NK-92 (cell line): ENCODE data around the gene TBXAS1.

Experiments used
- DNase-seq: peaks from one replicate; lab custom pipeline; 2025; ENCODE audit not compliant: unreplicated experiment; lab: John Stamatoyannopoulos, UW

TBXAS1 gene

DNA sequence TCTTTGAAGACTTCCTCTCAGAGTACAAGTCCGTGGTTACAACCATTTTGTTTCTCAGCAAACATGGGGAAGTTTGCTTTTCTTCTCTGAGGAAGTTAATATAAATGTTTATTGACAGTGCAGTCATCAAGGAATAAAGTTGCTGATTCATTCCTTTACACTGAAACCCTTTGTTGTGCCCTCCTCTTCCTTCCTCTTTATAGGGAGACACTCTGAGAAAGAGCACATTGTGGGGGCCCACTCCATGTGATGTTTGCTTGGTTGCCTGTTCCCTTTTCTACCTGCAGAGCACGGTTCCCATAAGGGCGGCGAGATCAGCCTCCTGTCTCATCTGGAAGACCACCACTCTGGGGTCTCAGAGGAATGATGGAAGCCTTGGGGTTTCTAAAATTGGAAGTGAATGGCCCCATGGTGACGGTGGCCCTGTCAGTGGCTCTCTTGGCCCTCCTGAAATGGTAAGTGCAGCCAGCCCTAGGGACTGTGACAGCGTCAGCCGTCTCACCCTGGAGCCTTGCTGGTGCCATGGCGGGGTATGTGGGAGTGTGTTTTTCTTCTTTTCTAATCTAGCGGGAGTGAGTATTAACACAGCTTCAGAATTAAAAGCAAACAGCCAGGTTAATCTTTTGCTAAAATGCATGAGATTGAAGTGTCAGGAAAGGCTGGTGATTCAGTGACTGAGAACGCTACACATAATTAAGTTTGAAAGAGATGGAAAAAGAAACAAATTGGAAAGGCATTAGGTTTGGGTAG lies at the start of gene TBXAS1:
TBXAS1 (plus strand) TSS at position 240 of the 750 bp plus-strand sequence; CDS start at position 367, 127 bp downstream.
- no peak for DNase-seq

DNA sequence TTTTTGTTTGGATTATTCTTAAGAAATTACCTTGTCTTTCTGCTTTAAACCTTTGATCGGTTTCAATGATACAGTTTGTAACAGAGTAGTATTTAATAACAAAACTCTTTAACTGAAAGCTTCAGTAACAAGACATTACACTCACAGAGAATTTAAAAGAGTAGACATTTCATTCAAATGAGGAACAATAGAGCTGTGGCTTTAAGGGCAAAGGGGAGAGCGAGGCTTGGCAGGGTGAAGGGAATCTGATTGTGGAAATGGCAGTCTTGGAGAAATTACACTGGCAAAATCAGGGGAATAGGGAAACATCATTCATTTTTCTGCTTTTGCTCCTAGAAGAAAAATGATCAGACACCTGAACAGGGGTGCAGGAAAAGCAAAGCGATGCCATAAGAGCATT lies 46.1 kb upstream of the TBXAS1 start:
- DNase-seq = no peak

DNA sequence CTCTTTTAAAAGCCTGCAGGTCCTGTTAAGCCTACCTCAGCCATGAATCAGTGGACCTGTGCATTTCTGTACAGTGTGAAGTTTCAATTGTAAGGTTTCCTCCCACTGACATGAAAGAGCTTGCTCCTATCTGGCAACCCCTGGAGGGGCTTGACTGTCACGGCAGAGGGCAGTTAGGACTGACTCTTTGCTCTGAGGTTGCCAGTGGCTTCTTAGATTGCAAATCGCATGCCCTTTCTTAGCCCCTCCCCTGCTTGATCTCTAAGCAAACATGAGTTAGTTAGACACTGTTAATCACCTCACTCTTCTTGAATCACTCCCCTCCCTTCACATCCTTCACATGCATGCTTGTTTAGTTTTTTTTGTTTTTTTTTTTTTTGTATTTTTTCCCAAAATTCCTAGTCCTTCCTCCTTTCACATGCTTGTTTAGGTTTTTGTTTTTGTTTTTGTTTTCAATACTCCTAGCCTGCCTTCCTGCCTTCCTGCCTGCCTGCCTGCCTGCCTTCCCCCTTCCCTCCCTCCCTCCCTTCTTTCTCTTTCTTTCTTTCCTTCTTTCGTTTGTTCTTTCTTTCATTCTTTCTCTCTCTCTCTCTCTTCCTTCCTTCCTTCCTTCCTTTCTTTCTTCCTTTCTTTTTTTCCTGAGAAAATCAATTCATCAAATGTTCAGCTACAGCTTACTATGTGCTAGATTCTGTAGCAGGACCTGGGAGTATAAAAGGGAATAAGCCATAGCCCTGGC lies 45.2 kb upstream of the TBXAS1 start:
- DNase-seq = no peak

DNA sequence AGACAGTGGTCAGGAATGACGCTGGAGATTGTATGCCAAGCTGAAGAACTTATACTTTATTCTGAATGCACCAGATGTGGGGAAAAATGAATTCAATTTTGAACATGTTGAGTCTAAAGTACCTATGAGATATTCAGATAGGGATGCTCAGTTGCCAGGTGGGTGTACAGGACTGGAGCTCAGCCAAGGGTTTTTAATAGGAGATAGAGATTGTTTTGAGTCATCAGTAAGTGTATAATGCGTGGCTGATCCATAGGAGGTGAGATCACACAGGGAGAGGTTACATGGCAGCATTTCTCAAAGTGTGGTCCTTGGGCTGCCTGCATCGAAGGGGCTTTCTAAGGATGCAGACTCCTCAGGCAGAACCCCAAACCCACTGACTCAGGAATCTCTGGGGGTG lies 44.4 kb upstream of the TBXAS1 start:
- no peak for DNase-seq

DNA sequence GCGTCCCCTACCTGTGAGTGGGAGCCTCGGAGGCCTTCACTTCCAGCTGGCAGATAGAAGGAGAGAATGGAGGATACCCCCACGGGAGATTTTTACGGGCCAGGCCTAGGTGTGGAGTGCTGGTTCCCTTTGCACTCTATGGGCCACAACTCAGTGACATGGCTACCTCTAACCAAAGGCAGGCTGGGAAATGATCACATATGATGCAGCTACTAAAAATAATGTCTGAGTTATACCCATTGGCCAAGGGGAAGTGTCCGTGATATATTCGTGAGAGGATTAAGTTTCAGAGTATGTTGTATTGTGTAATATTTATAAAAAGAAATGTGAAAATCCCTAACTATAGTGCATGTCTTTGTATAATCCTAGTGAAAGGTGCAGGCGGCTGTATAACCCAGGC lies 37.7 kb upstream of the TBXAS1 start:
- no peak for DNase-seq

DNA sequence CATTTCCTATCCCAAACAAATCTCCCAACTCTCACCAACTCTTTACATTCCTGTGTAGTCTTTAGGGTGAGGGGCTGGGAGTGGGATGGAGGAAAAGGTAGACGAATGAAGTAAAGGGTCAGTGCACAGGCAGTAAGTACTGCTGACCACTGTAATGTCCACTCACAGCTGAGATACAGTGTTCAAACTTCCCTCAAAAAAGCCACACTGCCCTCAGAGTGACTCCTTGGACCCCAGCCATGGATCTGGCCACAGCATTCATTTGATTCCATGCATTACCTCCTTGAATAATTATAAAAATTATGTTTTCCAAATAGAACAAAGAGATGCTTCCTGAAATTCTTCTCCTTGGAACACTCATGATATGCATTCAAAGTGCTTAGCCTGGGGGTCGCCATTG lies 31.5 kb upstream of the TBXAS1 start:
- no peak for DNase-seq

DNA sequence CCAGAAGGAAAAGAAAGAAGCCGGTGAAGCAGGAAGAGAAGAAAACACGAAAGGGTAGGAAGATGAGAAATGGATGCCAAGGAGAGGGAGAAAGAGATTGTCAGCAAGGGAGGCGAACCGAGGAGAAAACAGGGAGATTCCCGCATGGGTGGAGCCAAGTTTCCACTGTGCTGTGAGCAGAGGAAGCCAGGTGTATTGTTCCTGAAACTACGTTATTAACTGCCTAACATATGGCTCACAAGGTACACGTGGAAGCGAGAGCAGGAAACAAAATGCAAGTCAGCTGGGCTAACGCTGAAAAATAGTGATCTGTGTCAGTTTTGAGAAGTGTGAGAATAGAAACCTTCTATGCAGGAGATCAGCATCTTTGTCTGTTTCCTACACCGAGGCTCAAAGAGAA lies 30.8 kb upstream of the TBXAS1 start:
- no peak for DNase-seq

DNA sequence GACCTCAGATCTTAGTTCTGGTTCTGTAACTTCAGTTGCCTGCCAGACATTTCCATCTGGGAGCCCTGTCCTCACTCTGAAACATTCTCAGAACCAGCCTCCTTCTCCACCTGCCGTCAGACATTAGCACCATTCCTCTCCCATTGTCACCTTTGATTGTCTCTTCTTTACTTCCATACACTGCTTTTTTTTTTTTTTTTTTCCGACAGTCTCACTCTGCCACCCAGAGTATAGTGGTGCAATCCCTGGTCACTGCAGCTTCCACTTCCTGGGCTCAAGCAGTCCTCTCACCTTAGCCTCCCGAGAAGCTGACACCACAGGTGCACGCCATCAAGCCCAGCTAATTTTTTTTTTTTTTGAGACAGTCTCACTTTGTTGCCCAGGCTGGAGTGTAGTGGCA lies 30.2 kb upstream of the TBXAS1 start:
- DNase-seq = no peak

DNA sequence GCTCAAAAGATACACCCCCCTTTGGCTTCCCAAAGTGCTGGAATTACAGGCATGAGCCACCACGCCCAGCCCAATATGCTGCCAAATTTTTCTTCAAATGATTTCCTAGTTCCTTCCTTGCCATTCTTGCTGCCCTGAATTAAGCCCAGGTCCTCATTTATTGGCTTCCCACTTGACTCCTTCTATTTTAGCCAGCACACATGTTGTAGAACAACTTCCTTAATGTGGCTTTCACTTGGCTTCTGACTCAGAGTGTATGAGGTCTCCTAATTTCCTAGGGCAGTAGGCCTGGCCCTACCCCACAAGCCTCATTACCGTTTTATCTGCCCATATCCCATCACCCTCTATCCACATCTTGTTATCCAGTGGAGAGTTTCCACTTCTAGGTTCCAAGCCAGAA lies 29.5 kb upstream of the TBXAS1 start:
- DNase-seq = no peak

DNA sequence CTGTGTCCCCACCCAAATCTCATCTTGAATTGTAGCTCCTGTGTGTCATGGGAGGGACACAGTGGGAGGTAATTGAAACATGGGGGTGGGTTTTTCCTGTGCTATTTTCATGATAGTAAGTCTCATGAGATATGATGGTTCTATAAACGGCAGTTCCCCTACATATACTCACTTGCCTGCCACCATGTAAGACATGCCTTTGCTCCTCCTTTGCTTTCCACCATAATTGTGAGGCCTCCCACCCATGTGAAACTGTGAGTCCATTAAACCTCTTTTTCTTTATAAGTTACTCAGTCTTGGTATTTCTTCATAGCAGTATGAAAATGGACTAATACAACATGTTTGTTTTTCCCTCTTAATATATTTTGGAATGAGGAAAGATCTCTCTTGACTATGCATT lies 24.5 kb upstream of the TBXAS1 start:
- DNase-seq = no peak

DNA sequence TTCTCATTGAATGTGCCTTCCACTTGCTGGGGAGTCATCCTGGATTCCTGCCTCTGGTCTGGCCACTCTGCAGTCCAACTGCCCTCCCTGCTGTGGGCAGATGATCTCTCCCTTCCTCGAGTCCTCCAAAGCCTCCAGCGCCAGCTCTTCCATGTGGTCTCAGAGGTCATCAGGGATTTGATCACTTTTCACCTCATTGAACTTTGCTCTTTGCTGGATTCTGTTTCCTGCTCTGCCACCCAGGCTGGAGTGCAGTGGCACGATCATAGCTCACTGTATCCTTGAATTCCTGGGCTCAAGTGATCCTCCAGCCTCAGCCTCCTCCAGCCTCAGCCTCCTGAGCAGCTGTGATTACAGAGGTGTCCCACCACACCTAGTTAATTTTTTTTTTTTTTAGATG lies 22.1 kb upstream of the TBXAS1 start:
- DNase-seq = no peak

DNA sequence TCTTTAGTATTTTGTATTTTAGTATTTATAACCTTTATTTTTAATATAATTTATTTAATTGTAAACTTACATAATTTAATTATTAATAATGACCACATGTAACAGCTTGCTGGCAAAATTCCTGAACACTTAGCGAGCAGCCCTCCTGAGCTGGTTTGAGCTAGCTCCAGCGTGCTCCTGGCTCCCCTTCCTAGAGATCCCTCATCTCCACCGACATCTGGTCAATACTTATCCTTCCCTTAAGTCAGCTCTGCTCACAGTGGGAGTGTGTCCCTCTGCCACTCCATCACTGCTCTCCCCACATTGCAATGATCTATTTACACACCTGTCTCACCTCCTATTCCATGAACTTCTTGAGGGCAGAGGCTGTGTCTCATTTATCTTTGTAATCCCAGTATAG lies 20.6 kb upstream of the TBXAS1 start:
- DNase-seq = no peak

DNA sequence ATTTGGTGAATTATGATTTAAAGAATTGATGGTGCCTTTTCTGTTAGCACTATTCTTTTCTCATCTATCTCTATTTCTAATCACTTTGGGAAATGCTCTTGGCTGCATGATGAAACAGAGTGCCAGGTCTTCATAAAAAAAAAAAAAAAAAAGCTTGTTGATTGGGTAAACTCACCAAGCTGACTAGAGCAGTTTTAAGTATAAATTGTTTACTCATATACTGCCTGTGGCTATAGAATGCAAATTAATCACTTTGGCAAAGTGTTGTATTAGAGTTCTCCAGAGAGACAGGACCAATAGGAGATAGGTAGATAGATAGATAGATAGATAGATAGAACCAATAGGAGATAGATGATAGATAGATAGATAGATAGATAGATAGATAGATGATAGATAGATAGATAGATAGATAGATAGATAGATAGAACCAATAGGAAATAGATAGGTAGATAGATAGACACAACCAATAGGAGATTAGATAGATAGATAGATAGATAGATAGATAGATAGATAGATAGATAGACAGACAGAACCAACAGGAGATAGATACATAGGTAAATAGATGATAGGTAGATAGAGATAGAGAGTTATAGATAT lies 20.1 kb upstream of the TBXAS1 start:
- no peak for DNase-seq

DNA sequence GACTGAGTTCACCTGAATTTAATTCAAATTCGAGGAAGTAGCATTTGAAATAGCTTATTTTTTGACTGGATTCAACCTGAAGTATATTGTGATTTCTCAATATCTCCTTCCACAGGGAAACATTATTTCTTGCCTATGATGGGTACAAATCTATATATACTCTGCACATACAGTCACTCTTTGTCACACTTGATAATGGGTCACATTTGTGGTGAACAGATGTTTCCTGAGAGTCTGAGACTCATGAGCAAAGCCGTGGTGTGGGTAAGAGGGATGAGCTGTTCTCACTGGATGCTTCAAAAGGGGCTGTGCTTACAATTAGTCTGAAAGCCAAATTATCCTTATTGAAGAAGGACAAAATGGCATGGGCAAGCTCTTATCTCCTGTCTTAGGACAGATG lies 18.0 kb upstream of the TBXAS1 start:
- DNase-seq = no peak

DNA sequence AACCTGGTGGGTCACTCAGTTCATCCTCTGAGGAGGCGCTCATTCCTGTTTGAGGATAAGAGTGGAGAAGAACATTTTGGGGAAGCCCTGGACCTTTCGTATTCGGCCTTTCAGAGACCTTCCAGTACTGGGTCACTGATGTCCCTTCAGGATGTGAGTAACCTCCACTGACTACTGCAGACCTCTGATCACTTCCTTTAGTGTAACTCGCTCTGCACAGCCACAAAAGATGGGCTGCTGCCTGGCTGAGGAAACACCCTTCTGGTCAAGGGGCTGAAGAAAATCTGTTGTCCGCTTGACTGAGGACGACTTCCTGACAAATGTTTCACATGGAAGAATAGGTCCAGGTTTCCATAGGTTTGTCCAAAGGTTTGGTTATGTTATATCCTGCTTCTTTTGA lies 15.9 kb upstream of the TBXAS1 start:
- DNase-seq = no peak

DNA sequence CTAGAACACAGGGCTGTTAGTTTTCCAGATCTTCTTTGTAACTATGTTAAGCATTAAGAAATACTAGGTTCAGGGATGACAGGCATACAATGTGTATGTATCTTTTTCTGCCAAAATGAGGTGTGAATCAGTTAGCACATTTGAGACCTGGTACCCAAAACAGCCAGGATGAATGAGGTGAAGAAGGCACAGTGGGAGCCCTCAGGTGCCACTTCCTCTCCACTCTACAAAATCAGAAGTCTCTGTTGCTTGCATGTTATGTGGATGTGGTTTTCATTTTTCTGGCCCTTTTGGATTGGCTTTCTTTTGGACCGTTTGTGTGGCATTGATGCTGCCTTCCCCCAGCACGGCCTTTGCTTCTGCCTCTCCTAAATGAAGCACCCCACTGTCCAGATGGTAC lies 15.4 kb upstream of the TBXAS1 start:
- DNase-seq = no peak

DNA sequence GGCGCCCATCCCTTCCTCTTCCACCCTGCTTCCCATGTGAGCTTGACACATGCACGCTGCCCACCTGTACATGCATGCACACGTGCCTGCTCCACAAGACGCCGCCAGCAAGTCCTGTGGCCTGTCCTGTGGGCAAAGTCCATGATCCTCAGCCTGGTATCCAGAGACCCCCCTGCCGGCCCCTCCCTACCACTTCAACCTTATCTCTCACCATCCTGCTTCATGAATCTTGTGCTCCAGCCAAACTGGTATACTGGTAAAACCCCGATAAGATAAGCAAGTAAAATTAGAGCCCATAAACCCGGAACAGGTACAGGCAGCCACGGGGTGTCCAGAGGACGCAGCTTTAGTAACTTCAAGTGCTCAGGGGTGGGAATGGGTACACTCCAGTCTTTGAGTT lies 11.8 kb upstream of the TBXAS1 start:
- no peak for DNase-seq

DNA sequence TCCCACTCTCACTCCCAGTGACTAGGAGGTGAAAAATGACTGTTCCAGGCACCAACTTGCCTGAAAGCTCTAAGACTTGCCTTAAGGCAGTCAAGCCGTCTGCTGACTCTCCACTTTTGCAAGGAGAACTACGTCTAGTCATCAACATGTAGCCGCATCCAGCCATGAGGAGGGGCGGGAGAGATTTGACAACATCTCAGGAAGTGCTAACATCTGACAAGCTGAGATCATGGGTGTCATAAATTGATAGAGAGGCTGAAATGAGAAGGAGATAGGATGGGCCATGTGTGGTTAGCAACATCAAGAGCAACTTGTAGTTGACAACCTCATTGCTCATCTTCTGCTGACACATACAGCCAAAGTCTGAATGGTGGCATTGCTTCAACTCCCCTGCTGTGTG lies 9.0 kb upstream of the TBXAS1 start:
- no peak for DNase-seq

DNA sequence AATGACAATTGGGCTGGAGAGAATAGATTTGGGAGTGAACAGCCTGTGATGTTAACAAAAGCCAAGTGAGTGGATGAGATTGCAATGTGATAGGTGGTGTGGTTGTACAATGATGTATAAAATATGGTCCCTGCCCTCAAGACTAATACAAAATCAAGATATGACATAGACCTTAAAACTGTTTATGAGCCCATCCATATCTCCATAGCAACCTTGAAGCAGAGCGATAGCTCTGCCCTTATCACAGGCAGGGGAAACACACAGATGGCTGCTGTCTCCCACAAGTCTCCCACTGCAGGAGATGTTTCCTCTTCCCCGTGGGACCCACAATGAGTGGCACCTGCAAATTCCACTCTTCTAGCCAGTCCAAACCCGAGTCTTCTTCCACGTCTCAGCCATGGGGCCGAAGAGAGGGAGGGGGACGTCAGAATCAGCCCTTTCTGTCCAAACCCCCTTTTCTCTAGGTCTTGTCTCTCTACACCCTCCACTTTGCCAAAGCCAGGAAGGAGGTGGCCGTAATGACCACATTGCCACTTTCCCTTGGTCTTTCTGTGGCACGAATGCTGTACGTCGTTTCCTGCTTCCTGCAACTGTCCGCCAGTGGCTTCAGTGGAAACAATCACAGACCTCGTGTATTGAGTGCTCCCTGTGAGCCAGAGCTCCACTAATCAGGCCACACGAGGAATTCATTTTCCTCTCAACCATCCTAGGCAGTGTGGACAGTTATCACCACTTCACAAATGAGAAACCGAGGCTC lies 7.5 kb upstream of the TBXAS1 start:
- DNase-seq = no peak

DNA sequence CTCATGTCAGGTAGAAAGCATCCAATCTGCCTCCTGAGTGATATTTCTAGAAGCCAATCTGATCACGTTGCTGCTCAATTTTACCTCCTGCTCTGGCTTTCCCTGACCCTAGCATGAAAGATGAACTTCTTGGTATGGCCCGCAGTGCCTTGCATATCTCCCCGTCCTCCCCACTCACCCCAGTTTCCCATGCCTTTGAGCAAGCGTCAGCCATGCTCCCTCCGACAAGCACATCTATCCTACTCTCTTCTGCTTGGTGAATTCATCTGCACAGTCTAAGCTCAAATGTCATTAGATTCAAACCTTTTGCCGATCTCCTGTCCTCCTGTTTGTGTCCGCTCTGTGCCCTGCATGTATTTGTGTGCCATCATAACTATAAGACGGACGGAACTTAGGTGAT lies 6.2 kb upstream of the TBXAS1 start:
- DNase-seq = no peak

DNA sequence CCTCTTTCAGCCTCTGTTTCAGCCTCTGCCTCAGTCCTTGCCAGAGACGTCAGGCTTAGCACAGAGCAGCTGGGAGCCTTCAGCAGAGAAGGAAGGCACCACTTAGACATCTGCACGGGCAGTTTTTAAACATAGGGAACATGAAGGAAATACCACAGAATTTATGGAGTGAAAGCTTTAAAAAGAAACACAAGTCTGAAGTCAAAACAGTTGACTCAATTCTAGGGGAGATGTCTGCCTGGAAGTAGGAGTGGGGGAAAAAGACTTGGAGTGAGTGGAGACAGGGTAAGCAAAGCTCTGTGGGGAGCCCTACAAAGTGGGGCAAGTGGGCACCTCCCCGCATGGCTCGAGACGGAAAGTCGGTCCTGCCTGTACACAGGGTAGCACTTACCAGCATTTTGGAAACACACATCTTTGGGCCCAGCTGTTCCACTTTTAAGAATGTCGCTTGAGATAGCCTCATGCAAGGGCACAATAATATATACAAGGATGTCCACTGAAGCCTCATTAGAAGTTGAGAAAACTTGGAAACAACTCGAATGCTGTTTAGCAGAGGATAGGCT lies 5.0 kb upstream of the TBXAS1 start:
- no peak for DNase-seq
